Stimulated activated CD4-positive, alpha-beta T cell treated with anti-CD3 and anti-CD28 coated beads, TNF-alpha, amount 100 ng/mL, for 24 hours (primary cell): Measurements from ENCODE around the gene RASA3.
A peak's percentile ranks its signal among the peaks of the same experiment; 100 is the strongest.

Source experiments
- DNase-seq, 3 experiments: peaks; one replicate each; pipeline ENCODE4 v3.0.0-alpha.2; 2020; ENCODE audit warnings: low read depth in 3 of 3

The RASA3 gene

DNA sequence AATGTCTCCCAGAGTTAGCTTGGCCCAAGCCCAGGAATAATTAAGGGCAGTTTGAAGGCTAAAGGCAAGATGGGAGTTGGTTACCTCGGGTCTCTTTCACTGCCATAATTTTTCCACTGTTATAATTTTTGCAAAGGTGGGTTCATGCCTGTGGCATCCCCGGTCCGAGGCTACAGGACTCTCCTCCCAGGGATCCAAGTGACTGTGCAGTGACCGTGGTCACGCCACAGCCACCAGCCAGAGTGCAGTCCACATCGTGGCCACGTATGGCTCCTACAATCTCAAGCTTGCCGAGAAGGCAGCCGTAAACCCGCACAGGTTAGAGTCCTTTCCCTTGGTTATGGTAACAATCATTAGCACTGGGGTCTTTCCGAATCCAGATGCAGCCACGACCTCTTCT is 195.3 kb downstream of the RASA3 start:
- no peak for DNase-seq

DNA sequence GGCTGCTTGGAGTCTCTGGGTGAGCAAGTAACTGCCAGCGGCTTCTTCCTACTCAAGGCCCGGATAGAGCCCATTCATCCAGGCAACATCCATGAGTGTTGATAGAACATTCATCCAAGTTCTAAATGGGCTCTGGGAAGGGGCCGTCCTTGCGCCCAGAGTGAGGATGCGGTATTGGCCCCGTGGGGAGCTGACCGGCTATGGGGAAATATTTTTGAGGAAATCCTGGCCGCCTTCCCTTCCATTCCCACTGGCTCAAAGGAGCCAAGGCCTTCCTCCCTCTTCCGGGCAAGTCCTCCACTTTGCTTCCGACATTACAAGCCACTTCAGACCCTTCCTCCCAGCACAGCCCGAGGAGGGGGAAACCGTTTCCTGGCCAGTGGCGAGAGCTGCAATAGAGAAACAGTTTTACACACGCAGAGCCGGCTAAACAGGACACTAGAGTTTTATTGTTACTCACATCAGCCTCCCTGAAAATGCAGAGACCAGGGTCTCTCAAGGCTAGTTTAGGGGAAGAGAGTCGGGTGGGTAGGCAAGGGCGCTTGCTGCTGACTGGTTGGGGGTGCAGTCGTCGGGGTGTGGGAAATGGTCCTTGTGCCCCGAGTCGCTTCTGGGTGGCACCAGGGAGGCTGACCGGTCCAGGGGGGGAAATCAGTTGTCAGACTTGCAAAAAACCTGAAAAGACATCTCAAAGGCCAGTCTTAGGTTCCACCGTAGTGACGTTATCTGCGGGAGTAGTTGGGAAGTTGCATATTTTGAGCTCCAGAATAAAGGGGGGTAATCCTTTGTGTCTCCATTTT is 196.1 kb downstream of the RASA3 start:
- no peak for DNase-seq

DNA sequence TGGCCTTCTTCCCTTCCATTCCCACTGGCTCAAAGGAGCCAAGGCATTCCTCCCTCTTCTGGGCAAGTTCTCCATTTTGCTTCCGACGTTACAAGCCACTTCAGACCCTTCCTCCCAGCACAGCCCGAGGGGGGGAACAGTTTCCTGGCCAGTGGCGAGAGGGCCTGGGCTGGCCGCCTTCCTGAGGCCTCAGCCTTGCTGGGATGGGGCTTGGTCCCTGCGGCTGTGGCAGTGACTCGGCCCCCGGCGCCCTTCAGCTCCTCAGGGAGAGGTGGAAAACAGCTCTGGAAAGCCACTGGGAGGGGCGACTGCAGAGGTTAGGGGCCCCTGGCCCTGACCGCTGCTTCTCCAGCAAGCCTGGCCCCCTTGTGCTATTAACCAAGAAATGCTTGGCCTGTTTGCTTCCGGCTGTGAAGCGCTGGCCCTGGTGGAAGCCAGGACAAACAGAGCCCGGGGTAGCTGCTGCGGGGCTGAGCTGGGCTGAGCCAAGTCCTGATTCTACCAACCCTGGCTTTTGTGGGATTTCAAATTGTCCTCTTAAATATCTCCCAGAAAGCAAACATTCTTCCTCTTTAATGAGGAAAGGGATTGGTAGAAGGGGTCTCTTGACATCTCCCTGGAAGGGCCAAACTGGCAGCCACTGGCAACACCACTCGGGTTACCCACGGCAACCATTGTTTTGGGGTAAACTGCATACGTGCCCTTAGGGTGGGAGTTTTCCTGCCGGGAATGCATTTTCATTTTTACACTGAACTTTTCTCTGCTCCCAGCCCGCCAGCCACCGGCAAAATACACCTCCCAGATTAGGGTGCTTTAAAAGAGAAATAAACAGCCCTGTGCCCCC is 197.2 kb downstream of the RASA3 start:
- no peak for DNase-seq

DNA sequence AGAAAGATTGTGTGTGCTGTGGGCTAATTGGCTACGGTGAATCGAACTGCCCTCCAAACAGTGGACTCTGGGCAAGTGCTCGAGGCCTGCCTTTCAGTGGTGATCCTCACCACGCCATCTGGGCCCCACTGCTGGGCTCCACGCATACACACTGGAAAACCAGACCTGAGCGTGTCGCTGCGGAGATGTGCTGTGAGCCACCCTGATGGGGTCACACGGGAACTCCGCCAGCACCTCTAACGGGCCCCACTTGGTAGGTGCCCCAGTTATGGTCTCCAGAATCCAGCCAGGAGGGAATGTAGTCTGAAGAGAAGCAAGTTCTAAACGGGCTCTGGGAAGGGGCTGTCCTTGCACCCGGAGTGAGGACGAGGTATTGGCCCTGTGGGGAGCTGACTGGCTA is 197.8 kb downstream of the RASA3 start:
- no peak for DNase-seq

DNA sequence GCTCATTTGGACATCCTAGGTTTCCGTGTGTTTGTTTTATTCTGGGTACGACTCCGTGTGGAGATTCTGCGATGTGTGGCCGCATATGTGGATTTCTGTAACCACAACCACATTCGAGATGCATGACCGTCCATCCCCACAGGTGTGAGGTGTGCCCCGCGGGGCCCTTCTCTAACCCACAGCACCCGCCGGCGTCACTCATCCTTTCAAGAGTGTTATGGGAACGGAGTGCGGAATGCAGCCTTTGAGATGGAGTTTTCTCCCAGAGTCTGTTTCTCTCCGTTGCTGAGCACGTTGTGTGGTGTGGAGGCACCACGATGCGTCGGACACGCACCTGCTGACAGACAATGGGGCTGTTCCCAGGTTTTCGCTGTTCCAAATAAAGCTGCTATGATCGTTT is 198.5 kb downstream of the RASA3 start:
- no peak for DNase-seq

DNA sequence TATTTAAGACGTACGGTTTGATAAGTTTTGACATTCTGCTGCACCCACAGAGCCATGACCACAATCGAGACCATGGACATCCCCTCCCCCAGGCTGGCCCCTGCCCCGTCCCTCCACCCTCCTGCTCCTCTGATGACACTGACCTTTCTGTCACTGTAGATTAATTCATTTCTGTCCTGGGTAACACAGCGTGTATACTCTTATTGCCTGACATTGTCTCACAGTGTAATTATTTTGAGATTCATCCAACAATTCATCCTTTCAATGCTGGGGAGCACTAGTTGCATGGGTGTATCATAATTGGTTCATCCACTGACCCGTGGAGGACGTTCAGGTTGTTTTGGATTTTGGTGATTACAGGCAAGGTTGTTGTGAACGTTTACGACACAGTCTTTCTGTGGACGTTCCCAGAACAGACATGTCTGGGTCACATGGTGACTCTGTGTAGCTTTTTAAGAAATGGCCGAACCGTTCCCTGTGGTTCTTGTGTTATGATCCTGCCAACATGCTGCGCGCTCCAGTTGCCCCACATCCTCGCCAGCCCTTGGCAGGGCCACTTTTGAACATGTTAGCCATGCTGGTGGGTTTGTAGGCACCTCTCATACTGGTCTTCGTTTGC is 200.5 kb downstream of the RASA3 start:
- no peak for DNase-seq

DNA sequence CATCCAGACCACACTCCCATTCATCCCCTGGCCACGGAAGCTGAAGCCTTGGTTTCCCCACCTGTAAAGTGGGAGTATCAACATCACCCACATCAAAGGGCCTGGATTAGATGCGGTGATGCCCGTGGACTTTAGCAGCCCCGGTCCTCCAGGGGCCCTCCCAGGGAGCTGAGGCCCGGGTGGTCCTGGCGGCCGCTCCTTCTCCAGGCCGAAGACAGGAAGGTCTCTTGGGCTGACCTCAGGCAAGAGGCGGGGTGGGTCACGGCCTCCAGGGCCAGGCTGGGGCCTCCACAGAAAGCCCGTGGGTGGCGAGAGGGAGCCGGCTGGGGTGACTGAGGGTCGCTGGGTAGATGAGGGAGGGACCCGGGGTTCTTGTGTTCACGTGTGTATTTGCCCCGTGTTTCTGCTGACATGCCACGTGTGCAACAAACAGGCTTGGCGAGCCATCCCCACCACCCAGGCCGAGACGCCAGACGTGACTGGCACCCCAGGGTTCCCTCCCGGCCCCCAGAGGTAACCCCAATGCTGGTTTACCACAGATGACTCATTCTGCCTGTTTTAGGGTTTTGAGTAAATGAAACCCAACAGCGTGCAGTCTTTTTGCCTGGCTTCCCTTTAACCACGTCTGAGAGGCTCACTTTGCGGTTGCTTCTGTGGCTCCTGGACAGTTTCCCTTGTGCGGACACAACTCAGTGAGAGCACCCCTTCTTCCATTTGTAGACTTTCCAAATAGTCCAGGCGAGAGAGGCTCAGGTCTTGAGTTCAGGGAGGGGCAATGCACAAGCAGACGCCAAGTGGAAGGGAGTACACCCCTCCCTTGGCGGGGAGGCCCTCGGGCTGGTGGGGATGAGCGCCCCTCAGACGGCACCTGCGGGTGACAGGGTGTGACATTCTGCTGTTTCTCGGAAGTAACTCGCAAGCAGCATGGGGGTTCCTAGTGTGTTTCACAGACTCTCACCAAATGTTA is 201.5 kb downstream of the RASA3 start:
- DNase-seq, result peak in 2 of 3 experiments; percentile 19 to 24

DNA sequence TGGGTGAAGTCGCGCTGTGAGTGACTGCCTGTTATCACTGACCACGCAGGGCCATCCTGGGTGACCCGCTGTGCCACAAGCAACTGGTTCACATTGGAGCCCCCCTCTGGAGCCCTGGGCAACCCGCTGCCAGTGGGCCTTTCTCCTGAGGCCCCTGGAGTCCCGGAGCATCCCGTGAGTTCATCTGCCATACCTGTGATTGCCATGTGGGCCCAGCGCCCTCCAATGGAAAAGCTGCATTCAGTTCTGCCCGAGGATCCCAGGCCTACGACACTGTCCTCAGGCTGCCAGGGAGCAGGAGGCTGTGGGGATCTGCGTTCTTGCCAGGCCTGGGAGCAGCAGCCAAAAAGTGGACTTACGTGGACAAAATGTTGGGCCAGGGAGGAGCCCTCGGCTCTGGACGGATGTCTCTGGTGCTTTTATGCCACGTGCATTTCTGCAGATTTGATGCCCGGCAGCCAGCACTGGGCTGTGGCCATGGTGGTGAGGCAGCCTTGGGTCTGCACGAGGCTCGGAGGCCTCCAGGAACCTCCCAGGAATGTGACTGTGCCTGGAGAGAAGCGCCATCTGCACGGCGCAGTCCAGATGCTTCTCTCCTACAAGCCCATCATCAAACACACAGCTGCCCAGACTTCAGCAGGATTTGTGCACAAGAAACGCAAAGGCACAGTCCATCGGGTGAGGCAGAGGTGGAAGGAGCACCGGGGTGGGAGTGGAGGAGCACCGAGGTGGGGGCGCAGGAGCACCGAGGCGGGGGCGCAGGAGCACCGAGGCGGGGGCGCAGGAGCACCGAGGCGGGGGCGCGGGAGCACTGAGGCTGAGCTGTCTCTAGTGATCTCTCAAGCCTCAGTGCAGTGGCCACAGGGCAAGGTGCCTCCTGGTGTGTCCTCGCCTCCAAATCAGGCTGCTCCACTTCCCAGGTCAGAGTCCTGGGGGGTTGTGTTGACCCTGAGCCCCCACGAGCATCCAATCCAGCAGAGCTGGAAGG is 202.5 kb downstream of the RASA3 start:
- no peak for DNase-seq

DNA sequence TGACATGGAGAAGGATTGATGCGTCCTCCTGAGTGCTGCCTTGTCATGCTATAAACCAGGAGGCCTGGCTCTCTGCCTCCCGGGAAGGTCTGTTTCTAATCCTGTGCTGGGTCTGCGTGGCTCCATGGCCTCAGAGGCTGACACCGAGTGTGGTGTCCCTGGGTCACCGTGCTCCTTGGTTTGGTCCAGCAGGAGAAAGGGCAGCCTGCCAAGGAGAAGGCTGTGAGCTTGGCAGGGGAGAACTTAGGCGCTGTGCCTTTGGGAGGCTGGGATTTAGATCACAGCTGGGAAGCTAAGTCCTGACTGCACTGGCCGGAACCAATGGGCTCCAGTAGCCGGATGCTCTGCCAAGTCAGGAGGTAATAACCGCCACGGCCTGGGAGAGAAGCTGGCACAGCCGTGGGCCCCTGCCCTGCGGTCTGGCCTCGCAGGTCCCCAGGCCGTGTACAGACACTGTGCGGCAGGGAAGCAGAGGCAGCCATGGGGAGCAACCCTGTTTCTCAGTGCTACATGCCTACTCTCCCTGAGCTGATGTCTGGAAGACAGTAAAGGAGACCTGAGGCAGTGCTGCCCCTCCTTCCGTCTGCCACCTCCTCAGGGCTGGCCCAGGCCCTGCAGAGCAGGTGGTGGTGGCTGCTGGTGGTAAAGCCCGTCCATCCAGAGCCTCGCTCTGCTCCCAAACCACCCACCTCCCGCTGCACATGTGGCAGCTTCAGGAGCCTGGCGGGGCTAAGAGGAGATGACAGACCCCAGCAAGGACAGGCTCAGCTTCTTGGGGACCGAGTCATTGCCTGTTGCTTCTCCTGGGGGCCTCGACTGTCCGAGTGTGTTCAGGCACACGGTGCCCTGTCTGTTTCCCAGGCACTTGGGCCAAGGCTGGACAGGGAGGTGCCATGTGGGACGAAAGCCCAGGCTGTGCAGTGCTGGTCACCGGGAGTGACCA is 203.5 kb downstream of the RASA3 start:
- DNase-seq, result no peak
